PC-3 (cell line): ENCODE measurements around the gene RAB8A. TPM values are rescaled to one million over a fixed set of nuclear protein-coding genes. Genes with fewer than 3 reads are reported as not detected.

Experiments used
- ATAC-seq: fragments of 200-7000 bp; cut with Tn5 transposase; 2 replicates; pipeline ENCODE4 v1.9.1; 2020; ENCODE audit warnings: mild to moderate bottlenecking, moderate library complexity
- BruUV-seq: library from RNA; stranded (reverse); fragments of 400-500 nt; replicated peaks from 2 replicates; lab custom pipeline; 2021; lab: Mats Ljungman, UMichigan
- CTCF ChIA-PET: fragments of 300-600 bp; sonication (Branson Sonifier 250); formaldehyde crosslinking; loops from one replicate; lab custom pipeline; 2022; ENCODE audit warnings: antibody characterized with exemption; lab: Charles Lee
- POLR2A ChIA-PET: fragments of 300-600 bp; sonication (Branson Sonifier 250); formaldehyde crosslinking; loops from one replicate; lab custom pipeline; 2022; ENCODE audit warnings: antibody characterized with exemption; ENCODE audit not compliant: unreplicated experiment; lab: Charles Lee
- DNase-seq: peaks from one replicate; pipeline ENCODE4 v3.0.0-alpha.2; 2015
- H2AFZ ChIP-seq: fragments of 300-600 bp; sonication (generic); 2 replicates; pipeline ENCODE4 v1.6.0; 2016; ENCODE audit warnings: antibody characterized with exemption, low read length
- H3F3A ChIP-seq: fragments of 300-600 bp; sonication (generic); one replicate; pipeline ENCODE4 v1.6.0; 2017; ENCODE audit warnings: antibody characterized with exemption, low read length, control low read depth, mild to moderate bottlenecking; ENCODE audit not compliant: unreplicated experiment
- H3K27ac ChIP-seq: fragments of 300-600 bp; sonication (generic); 2 replicates; pipeline ENCODE4 v1.5.1; 2016; ENCODE audit warnings: mild to moderate bottlenecking, low read length
- H3K27me3 ChIP-seq: fragments of 300-600 bp; sonication (generic); 2 replicates; pipeline ENCODE4 v1.6.1; 2016; ENCODE audit warnings: low read length, mixed read lengths
- H3K36me3 ChIP-seq: fragments of 300-600 bp; sonication (generic); 2 replicates; pipeline ENCODE4 v1.6.1; 2016; ENCODE audit warnings: low read depth, mixed run types, low read length, mixed read lengths
- H3K4me1 ChIP-seq: fragments of 300-600 bp; sonication (generic); 2 replicates; pipeline ENCODE4 v1.5.1; 2016; ENCODE audit warnings: low read length; ENCODE audit not compliant: insufficient read depth
- H3K4me2 ChIP-seq: fragments of 300-600 bp; sonication (generic); 2 replicates; pipeline ENCODE4 v1.6.0; 2016; ENCODE audit warnings: low read length
- H3K4me3 ChIP-seq: fragments of 300-600 bp; sonication (generic); 2 replicates; pipeline ENCODE4 v1.5.1; 2016; ENCODE audit warnings: mild to moderate bottlenecking, low read length, mixed read lengths
- H3K79me2 ChIP-seq: fragments of 300-600 bp; sonication (generic); 2 replicates; pipeline ENCODE4 v1.6.1; 2017; ENCODE audit warnings: low read length, mixed read lengths
- H3K9ac ChIP-seq: fragments of 300-600 bp; sonication (generic); 2 replicates; pipeline ENCODE4 v1.6.0; 2016; ENCODE audit warnings: mild to moderate bottlenecking, low read length
- H3K9me2 ChIP-seq: fragments of 300-600 bp; sonication (generic); replicated peaks from 2 replicates; pipeline ENCODE4 v1.6.1; 2016; ENCODE audit warnings: mixed run types, low read length, mixed read lengths
- H3K9me3 ChIP-seq: fragments of 300-600 bp; sonication (generic); 2 replicates; pipeline ENCODE4 v1.6.1; 2016; ENCODE audit warnings: low read length, mixed read lengths
- H4K20me1 ChIP-seq: fragments of 300-600 bp; sonication (generic); 2 replicates; pipeline ENCODE4 v1.6.1; 2016; ENCODE audit warnings: low read length, mixed read lengths
- CTCF ChIP-seq: fragments of 300-600 bp; sonication (generic); conservative IDR thresholded peaks from 2 replicates; pipeline ENCODE4 v1.5.1; 2017; ENCODE audit warnings: antibody characterized with exemption, low read depth, mild to moderate bottlenecking, low read length
- EZH2 ChIP-seq: fragments of 300-600 bp; sonication (generic); IDR thresholded peaks from one replicate; pipeline ENCODE4 v1.6.1; 2017; ENCODE audit warnings: antibody characterized with exemption, mild to moderate bottlenecking, low read length; ENCODE audit not compliant: unreplicated experiment
- EZH2phosphoT487 ChIP-seq: fragments of 300-600 bp; sonication (generic); IDR thresholded peaks from 2 replicates; pipeline ENCODE4 v1.6.1; 2018; ENCODE audit warnings: mild to moderate bottlenecking, antibody characterized with exemption, low read length, borderline replicate concordance
- intact Hi-C: fragments of 100-400 bp; cut with micrococcal nuclease; formaldehyde crosslinking; loops from 2 replicates; pipeline ENCODE4 v1.9.0; 2023
- total RNA-seq: library from RNA; depleted of rRNA; stranded (reverse); fragments of >200 nt; gene quantifications from 2 replicates; pipeline ENCODE4 v1.2.3, GENCODE V29; 2014

Gene RAB8A
- total RNA-seq, 1 experiment from 2014 or later = 94.5 TPM

GRCh38 chr19:16131648-16132047 is 20.0 kb downstream of the RAB8A start:
- H3K27me3 ChIP-seq = no peaks in the 10 kb centered on the region
- no peaks in the 10 kb centered on the region for H3K9me2 ChIP-seq
- no TSS peak for BruUV-seq
- CTCF ChIA-PET = no interaction called here
- H3K79me2 ChIP-seq = no peaks in the 10 kb centered on the region
- intact Hi-C loops = no loop called here
- H3K9me3 ChIP-seq = no peaks in the 10 kb centered on the region
- ATAC-seq (no peak), DNase-seq (no peak)
- H3K36me3 ChIP-seq = peaks cover 62% of the 10 kb centered on the region
- no peak overlapping the region for H2AFZ ChIP-seq
- no peak for TF ChIP-seq EZH2
- TF ChIP-seq EZH2phosphoT487 = no peak
- TF ChIP-seq CTCF = no peak
- H4K20me1 ChIP-seq = no peaks in the 10 kb centered on the region
- no peak overlapping the region for H3K4me3 ChIP-seq
- H3K9ac ChIP-seq = no peak overlapping the region
- no peak overlapping the region for H3K4me2 ChIP-seq
- H3K4me1 ChIP-seq = no peaks in the 10 kb centered on the region
- H3F3A ChIP-seq = no peaks in the 10 kb centered on the region
- POLR2A ChIA-PET = no interaction called here
- H3K27ac ChIP-seq = no peak overlapping the region

- DNase-seq = no peak
- no peak overlapping the region for H3K4me3 ChIP-seq
- ATAC-seq = peak; percentile 62
- H3K9me2 ChIP-seq = no peaks in the 10 kb centered on the region
- POLR2A ChIA-PET = no interaction called here
- no peak for TF ChIP-seq EZH2
- TF ChIP-seq CTCF = no peak
- no peaks in the 10 kb centered on the region for H3K9me3 ChIP-seq
- no TSS peak for BruUV-seq
- CTCF ChIA-PET = no interaction called here
- H3K27ac ChIP-seq = no peak overlapping the region
- H3K36me3 ChIP-seq = peaks cover 43% of the 10 kb centered on the region
- H3K4me1 ChIP-seq = no peaks in the 10 kb centered on the region
- no peaks in the 10 kb centered on the region for H4K20me1 ChIP-seq
- H3K79me2 ChIP-seq = no peaks in the 10 kb centered on the region
- no peaks in the 10 kb centered on the region for H3K27me3 ChIP-seq
- H2AFZ ChIP-seq = no peak overlapping the region
- H3F3A ChIP-seq = no peaks in the 10 kb centered on the region
- no peak overlapping the region for H3K9ac ChIP-seq
- H3K4me2 ChIP-seq = no peak overlapping the region
- intact Hi-C loops = no loop called here
Measured at GRCh38 chr19:16133818-16134217, 22.1 kb downstream of the RAB8A start.

GRCh38 chr19:16134510-16134909 is 22.8 kb downstream of the RAB8A start:
- H3K79me2 ChIP-seq = no peaks in the 10 kb centered on the region
- POLR2A ChIA-PET = no interaction called here
- no peak overlapping the region for H3K4me2 ChIP-seq
- H4K20me1 ChIP-seq = no peaks in the 10 kb centered on the region
- DNase-seq = no peak
- H2AFZ ChIP-seq = no peak overlapping the region
- H3K9me3 ChIP-seq = no peaks in the 10 kb centered on the region
- ATAC-seq = no peak
- H3K36me3 ChIP-seq = peaks cover 36% of the 10 kb centered on the region
- TF ChIP-seq EZH2phosphoT487 (no peak), EZH2 (no peak), CTCF (no peak)
- no peaks in the 10 kb centered on the region for H3K27me3 ChIP-seq
- CTCF ChIA-PET = no interaction called here
- intact Hi-C loops = no loop called here
- no peaks in the 10 kb centered on the region for H3K4me1 ChIP-seq
- no peak overlapping the region for H3K27ac ChIP-seq
- no peaks in the 10 kb centered on the region for H3K9me2 ChIP-seq
- no peak overlapping the region for H3K9ac ChIP-seq
- no peaks in the 10 kb centered on the region for H3F3A ChIP-seq
- no TSS peak for BruUV-seq
- no peak overlapping the region for H3K4me3 ChIP-seq
